Gastroesophageal sphincter (tissue), 3 donors: ENCODE data around the gene NPC1.

ENCODE experiments used
- EP300 ChIP-seq: sonication (generic); formaldehyde crosslinking; IDR thresholded peaks from one replicate; pipeline ENCODE4 v1.6.1; 2017; ENCODE audit warnings: antibody characterized with exemption, mild to moderate bottlenecking
- POLR2AphosphoS5 ChIP-seq: sonication (generic); formaldehyde crosslinking; IDR thresholded peaks from one replicate; pipeline ENCODE4 v1.6.1; 2017; ENCODE audit warnings: antibody characterized with exemption
- TF ChIP-seq, protein P1 (sequence below), 4 experiments: fragments of 200-600 bp in 2 of 4; fragments of 450-650 bp in 2 of 4; sonication (generic) in 1 of 4; IDR thresholded peaks; one replicate each; pipeline ENCODE4 v1.5.1; 2017 to 2019; ENCODE audit warnings: antibody characterized with exemption in 4 of 4, mild to moderate bottlenecking in 2 of 4, moderate library complexity in 2 of 4

GRCh38 chr18:23521907-23522306 is 64.4 kb downstream of the NPC1 start:
- TF ChIP-seq, protein P1, sequence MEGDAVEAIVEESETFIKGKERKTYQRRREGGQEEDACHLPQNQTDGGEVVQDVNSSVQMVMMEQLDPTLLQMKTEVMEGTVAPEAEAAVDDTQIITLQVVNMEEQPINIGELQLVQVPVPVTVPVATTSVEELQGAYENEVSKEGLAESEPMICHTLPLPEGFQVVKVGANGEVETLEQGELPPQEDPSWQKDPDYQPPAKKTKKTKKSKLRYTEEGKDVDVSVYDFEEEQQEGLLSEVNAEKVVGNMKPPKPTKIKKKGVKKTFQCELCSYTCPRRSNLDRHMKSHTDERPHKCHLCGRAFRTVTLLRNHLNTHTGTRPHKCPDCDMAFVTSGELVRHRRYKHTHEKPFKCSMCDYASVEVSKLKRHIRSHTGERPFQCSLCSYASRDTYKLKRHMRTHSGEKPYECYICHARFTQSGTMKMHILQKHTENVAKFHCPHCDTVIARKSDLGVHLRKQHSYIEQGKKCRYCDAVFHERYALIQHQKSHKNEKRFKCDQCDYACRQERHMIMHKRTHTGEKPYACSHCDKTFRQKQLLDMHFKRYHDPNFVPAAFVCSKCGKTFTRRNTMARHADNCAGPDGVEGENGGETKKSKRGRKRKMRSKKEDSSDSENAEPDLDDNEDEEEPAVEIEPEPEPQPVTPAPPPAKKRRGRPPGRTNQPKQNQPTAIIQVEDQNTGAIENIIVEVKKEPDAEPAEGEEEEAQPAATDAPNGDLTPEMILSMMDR (IDR thresholded peaks at IDR 0.05) = no peak
- no peak for TF ChIP-seq EP300
- no peak for TF ChIP-seq POLR2AphosphoS5
